ENCODE results near the gene GCLM.
"Not testable (repeated sequence)": the region's sequence is repeated elsewhere in the genome, so short reads cannot be mapped to it uniquely, and the experiment has no call there.

The GCLM gene

GRCh38 chr1:93909146-93910050, at the start of gene GCLM:
GCLM (minus strand) TSS chr1:93909430; CDS start chr1:93909163, 267 bp downstream.
- DNase-seq: peak; percentile 76 to 82

DNA sequence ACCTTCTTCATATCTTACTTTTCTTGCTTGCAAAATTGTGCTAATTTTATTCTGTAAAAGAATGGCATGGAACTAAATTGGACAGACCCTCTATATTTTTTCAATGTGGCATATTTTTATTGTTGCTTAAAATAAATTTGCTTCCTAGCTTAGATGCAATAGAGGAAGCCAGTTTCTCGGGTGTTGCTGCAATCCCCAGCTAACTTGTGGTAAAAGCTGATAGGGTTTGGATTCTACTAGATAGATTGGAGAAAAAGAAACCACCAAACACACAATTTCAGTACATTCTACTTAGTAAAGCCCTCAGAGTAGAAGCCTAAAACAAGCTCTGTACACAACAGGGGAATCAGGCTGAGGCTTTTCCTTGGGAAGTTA, 49.5 kb upstream of the GCLM start:
- DNase-seq: no peak

GRCh38 chr1:93958032-93958725, 48.9 kb upstream of the GCLM start:
- DNase-seq: no peak

GRCh38 chr1:93955765-93956164, 46.5 kb upstream of the GCLM start:
- DNase-seq: no peak

GRCh38 chr1:93947002-93947686, 37.9 kb upstream of the GCLM start:
- not testable (repeated sequence) for DNase-seq

DNA sequence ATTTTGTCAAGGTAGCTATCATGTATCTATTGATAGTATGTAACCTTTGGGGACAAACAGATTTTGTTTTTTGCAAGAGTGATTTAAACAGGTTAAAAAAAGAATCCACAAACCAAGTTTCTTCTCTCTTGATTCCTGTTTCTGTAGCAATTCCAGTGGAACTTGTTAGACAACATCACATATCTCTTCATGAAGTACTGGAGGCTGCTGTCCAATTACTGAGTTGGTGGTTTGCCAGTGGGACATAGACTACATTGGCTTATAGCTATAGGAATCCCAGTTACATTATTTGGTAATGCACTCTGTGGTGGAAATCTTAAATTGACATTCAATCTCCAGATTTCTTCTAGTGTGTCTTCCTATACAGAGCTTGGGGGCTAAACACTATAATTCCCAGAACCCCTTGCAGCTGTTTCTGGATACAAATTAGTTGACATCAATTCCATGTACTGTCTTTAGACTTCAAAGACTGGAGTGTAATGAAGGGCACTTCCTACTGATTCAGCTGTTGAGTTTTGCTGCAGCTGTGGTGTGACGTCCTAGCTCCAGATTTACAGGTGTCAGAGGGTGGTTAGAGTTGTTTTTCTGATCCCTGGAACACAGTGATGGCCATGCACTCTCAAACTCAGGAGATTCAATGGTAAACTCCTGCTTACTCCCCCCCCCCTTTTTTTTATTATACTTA, 29.4 kb upstream of the GCLM start:
- DNase-seq: no peak

DNA sequence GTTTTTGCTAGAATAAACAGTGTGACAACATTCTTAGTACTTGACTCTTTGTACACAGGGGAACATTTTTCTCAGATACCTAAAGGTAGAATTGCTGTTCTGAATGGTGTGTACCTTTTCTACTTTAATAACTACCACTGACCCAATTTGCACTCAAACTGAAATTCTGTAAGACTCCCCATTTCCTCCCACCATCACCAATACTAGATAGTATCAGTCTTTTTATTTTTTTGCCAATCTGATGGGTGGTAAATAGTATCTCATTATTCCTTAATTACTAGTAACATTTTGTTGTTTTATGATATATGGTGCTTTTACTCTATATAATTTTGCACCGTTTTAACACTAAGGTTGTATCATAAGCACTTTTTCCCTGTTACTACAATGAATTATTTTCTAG, 28.8 kb upstream of the GCLM start:
- no peak for DNase-seq

DNA sequence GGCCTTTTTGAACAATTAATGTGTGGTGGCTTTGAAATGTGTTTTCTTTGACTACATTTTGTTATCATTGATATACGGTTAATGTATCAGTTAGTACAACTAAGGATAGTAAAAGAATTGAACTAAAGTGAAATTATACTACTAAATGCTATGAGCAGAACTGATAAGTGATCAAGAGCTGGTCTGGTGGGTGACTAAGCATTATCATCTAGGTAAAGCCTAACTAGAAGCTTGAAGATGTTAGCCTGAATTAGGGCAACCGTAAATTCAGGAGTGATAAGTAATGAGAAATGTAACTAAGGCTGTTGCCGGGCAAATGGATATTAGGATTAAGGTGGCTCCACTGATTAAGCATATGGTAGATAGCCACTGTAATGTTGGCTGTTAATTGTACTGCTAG, 16.0 kb upstream of the GCLM start:
- DNase-seq: no peak

GRCh38 chr1:93919780-93920179, 10.6 kb upstream of the GCLM start:
- peak in 1 of 2 experiments; percentile 2 for DNase-seq

- no peak for DNase-seq
Measured at GRCh38 chr1:93917302-93917701, 8.1 kb upstream of the GCLM start.

- not testable (repeated sequence) for DNase-seq
Measured at GRCh38 chr1:93910880-93911279, 1.6 kb upstream of the GCLM start.

GRCh38 chr1:93910305-93910704, 1.1 kb upstream of the GCLM start:
- DNase-seq: no peak

GRCh38 chr1:93908394-93909145, 660 bp downstream of the GCLM start:
- DNase-seq: no peak

- no peak for DNase-seq
Measured at GRCh38 chr1:93907718-93908117, 1.5 kb downstream of the GCLM start.

- no peak for DNase-seq
Measured at GRCh38 chr1:93906480-93906879, 2.8 kb downstream of the GCLM start.

GRCh38 chr1:93905734-93906133, 3.5 kb downstream of the GCLM start:
- DNase-seq: no peak

- DNase-seq: no peak
Measured at GRCh38 chr1:93905051-93905450, 4.2 kb downstream of the GCLM start.

DNA sequence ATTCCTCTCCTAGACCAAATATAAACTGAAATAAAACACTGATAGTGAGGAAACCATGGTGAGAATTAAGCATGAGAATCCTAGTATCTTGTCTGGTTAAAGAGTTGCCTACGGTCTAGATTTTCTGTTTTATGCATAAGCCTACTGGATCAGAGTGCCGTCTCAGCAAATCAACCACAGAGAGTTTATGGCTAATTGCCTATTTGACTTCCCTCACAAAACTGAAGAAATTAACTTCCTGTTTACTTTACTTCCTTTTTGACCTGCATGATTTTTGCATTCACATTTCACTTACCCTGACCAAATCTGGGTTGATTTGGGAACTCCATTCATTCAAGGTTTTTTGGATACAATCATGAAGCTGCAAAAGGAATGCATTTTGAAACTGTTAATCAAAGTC, 5.0 kb downstream of the GCLM start:
- DNase-seq: no peak

DNA sequence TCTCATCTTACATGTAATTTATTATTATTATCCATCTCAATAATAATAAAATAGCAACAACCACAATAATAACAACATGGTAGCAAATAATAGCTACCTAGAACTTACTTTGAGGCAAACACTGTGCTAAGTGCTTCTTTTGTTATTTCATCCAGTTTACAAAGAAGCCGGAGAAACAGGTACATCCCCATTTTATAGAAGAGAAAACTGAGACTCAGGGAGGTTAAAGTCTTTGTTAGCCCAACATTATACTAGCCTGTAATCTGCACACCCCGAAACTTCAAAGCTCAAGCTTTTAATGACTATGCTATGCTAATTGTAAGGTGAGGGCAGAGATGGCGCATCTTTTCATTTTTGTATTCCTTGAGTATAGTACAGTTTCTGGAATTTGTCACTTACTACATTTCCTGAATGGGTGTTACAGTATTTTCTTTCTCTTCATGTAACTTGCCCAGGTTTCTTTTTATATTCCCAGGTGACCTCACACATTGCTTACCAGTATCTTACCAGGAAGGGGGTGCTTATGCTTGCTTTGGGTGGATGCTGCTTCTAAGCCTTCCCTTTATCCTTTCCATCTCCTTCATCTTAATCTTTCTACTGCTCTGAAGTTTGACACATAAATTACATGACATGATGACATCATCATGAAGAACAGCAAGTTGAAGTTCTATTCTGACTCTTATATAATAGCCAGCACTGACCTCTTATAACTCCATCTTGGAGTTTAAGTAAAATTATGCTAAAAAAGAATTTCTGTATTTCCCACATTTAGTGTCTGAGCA, 8.3 kb downstream of the GCLM start:
- no peak for DNase-seq

- no peak for DNase-seq
Measured at GRCh38 chr1:93899543-93900207, 9.6 kb downstream of the GCLM start.

- no peak for DNase-seq
Measured at GRCh38 chr1:93888900-93889299, 20.3 kb downstream of the GCLM start.

Data from NCI-H2081 (cell line).